NCI-H2029 (cell line): ENCODE data around the gene SPRING1.
A peak's percentile ranks its signal among the peaks of the same experiment; 100 is the strongest.
"Not testable (repeated sequence)": the region's sequence is repeated elsewhere in the genome, so short reads cannot be mapped to it uniquely, and the experiment has no call there.

Source experiments
- DNase-seq: peaks from one replicate; lab custom pipeline; 2025; lab: John Stamatoyannopoulos, UW

Gene SPRING1, protein sequence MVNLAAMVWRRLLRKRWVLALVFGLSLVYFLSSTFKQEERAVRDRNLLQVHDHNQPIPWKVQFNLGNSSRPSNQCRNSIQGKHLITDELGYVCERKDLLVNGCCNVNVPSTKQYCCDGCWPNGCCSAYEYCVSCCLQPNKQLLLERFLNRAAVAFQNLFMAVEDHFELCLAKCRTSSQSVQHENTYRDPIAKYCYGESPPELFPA

DNA sequence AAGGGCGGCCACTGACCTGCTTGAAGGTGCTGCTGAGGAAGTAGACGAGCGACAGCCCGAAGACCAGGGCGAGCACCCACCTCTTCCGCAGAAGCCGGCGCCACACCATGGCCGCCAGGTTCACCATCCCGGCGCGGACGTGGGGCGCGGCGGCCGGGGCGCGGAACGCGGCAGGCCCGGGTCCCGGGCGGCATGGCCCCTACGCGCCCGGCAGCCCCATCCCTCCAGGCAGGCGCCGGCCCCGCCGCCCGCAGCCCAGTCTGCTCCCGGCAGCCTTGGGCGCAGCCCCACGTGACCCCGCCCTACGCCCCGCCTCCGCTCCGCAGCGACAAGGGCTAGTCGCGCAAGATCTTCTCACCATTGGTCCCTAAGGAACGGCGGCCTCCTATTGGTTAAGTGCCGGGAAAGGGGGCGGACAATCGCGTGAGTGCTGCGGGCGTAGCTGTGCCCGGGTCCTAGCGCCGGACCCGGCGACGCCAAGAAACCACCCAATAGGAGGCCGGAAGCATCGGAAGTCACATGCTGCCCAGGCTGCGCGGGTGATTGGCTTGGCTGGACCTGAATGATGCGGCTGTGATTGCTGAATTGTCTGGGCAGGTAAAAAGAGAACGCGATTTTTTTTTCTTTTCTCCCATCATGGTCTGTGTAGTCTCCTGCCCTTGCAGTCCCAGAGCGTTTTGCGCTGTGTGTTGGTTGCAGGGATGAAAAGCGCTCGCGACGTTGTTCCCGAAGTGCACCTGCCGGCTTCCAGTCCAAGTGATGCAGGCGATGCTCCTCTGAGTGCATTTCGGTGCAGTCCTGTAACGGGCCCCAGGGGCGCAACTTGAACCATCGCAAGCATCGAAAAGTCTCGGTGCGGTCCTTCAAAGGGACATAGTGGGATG lies at the start of gene SPRING1, which contains the start of gene RNFT2:
SPRING1 (minus strand) TSS at position 296 of the 884 bp plus-strand sequence; CDS start at position 127, 169 bp downstream.
RNFT2 (plus strand) TSS at position 542 of the 884 bp plus-strand sequence. CDS start 2,183 bp downstream, outside the sequence.
- peak; percentile 99 for DNase-seq

DNA sequence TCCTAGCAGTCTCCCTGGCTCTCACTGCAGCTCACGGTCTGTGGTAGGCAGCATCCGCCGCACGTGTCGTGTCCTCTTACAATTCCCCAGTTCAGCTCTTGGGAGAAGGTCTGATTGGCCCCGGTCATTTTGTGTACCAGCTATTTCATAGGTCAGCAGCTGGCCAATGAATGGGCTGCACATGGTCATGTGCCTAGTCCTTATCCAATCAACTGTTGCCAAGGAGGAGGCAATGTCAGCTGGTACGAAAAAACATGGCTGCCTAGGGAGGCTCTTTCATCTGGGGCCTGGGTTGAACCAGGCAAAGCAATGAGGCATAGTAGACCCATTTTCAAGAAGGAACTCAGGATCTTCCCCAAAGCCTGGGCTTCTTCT lies 46.4 kb upstream of the SPRING1 start:
- peak; percentile 53 for DNase-seq

DNA sequence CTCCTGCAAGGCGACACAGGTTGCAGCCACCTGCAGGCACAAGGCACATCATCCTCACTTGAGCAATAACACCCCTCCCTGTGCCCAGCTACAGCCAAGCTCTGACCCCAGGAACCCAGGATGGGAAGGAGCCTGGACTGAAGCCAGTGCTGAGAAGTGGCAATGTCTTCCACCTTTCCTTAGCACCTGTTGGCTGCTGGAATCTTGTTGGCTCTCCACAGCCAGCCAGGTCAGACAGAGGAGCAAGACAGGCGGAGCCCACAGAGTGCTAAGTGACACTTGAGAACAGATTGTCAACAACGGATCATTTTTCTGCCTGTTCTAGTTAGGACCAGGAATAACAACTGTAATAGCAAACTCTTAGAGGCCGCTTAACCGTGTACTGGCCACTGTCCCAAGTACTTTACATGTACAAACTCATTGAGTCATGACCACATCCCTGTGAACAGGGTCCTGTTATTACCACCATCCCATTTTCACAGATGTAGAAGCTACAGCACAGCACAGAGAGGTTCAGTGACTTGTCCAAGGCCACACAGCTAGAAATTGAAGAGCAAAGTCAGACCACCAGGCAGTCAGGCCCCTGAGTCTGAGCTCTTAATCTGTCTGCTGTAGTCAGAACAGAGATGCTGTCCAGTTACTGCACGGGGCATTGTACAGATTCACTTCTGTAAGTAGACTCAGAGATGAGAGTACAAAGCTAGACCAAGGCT lies 45.8 kb upstream of the SPRING1 start:
- DNase-seq, result peak; percentile 96

DNA sequence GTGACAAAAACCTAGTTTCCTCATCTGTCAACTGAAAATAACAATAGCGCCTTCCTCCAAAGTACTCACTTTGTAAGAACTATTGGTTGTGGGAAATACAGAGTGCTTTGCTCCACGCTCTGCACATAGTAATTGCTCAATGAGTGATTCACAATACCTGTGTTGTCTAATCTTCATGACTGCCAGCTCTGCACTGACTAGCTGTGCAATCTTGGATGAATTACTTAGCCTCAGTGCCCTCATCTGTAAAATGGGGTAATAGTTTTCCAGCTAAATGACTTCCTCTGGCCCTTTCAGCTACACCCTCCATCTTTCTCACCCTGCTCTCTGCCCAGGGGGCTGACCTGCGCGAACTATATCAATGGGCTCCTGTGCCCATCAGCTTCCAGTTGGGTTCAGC lies 43.1 kb upstream of the SPRING1 start:
- DNase-seq, result no peak

DNA sequence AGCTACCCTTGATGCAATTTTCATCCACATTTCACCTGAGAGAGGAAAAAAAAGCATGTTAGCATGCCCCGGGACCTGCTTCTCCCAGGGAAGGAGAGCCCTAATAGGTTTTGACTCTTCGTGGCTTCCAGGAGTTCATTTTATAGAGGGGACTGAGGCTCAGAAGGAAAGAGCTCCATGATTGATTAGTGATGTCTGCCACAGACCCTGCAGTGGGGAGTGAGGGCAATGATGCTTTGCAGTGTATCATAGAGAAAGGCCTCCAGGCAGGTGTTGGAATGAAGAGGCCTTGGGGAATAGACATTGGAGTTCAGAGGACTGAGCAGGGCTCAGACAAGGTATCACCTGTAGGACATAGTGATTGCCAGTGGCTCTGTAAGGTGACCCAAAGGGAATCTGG lies 41.7 kb upstream of the SPRING1 start:
- no peak for DNase-seq

DNA sequence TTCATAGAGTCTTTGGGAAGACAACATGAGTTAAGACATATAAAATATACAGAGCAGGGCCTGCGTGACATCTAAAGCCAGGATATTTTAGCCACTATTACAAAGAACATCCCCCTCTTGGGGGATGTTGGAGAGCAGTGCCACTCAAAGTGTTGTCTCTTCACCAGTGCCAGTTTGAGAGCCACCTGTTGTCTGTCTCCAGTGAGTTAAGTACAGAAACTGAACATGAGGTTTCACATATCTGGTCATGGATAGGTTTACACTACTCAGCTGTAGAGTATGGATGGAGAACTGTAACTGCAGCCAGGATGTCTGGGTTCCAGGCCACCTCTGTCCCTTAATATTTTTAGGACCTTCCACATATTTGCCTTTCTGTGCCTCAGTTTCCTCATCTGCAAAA lies 39.4 kb upstream of the SPRING1 start:
- DNase-seq, result peak; percentile 8

DNA sequence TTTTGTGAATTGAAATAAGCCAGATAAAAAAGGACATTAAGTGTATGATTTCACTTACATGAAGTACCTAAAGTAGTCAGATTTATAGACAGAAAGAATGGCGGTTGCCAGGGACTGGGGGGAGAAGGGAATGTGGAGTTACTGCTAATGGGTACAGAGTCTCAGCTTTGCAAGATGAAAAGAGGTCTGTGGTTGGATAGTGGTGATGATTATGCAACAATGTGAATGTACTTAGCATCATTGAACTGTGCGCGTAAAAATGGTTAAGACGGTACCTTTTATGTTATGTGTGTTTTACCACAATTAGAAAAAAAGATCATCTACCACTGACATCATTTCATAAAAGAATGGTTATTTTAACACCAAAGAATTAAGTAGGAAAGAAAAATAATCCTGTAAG lies 36.2 kb upstream of the SPRING1 start:
- DNase-seq, result no peak

DNA sequence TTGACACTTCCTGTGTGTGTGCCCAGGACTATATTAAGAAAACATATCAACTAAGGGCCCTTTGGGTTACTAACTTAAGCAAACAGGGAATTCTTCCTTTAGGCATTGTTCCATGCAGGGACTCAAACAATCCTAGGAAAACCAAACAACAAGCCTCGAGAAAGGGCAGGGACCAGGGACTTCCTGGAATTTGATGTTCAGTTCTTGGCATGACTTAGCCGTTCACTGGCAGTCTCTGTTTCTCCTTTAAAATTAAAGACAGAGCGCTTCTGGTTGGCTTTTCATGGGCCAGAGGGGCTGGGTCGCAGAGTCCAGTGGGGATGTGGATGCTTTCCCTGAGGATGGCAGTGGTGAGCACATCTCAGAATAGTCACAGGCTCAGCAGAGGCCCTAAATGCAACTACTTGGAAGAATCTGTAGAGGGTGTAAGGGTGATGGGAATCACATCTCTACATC lies 35.4 kb upstream of the SPRING1 start:
- no peak for DNase-seq

DNA sequence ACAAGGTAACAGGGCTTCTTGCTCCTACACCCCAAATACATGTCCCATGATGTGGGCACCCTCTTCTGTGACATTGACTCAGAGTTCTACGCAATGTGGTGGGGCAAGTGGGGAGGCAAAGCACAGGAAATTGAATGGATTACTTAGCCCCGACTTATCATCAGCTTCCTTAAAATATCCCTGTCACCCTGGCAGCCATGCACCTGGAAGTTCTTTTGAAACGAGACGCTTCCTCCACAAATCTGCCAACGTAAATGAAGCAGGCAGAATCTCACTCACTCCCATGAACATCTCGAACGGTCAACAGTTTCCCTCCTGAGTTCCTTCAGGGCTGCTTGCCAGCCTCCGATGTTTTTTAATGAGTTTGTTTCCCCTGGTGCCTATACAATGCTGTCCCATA lies 33.8 kb upstream of the SPRING1 start:
- DNase-seq, result no peak

DNA sequence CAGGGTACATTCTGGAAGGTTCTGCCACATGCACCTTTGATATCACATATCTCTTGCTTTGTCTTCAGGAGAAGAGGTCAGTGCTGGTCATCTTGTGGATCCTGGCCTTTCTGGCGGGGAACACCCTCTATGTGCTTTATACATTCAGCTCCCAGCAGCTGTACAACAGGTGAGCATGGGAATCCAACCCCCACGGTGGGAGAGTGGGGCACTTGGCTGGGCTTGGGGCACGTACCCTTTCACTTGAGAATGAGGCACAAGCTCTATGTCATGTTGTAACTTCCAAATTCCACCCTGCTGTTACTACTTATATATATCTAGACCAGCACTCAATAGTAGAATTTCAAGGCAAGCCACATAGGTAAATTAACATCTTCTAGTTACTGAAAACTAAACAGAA lies 28.9 kb upstream of the SPRING1 start:
- DNase-seq, result no peak

DNA sequence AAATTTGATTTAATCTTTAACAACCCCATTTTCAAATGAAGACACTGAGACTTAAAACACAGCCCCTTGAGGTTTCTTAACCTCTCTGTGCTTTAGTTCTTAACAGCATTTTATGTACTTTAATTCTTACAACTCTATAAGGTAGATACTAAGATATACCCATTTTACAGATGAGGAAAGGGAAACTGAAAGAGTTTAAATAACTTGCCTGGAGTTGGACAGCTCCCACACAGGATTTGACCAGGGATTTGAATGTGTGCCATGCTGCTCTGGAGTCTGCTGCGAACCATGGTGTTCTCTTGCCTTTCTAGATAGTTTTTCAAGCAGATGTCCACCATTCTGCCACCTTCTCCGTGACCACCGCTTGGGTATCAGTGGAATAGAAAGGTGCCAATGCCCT lies 28.4 kb upstream of the SPRING1 start:
- no peak for DNase-seq

DNA sequence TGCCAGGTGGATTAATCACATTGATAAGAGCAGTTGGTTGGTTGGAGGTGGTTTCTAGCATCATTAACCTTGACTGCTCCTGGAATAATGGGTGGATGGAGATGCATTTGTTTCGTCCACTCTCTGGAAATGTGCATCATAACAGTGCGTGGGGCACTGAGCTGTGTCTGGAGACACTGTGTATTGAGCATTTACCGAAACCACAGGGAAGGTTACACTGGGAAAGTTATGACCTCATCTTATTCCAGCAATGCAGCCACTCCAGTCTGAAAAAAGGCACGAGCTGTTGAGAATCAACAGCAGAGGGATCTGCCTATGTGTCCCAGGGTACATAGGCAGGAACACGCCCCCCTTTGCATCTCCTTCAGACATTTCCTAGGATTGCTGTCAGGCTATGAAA lies 27.4 kb upstream of the SPRING1 start:
- DNase-seq, result no peak

DNA sequence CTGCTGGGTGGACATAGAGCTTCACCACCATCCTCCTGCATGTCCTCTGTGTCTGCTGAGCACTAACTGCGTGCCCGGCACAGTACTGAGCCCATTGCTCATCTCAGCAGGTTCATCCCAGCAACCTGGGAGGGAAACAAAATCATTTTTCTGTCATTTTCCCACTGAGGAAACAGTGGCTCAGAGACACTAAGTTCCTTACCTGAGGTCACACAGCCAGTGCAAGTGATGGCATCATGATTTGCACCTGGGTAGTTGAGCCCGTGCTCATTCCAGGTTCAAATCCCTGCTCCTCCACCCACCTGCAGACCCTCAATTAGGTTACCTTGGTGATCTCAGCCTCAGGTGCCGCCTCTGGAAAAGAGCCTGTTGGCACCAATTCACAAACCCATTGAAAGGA lies 23.6 kb upstream of the SPRING1 start:
- DNase-seq, result no peak

DNA sequence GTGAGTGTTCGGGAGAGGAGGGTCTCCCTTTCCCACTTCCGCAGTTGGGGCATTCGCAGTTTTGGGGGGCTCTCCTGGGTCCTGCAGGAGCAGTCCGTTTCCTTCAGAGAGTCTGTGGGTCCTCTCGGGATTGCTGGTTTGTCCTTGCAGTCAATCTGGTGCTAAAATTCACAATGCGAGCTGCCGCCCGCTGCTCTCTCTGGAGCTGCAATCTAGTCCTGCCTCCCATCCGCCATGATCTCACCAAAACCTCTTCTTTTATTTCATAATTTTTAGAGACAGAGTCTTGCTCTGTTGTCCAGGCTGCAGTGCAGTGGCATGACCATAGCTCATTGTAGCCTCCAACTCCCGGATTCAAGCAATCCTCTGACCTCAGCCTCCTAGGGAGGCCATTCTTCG lies 22.8 kb upstream of the SPRING1 start:
- DNase-seq, result no peak

DNA sequence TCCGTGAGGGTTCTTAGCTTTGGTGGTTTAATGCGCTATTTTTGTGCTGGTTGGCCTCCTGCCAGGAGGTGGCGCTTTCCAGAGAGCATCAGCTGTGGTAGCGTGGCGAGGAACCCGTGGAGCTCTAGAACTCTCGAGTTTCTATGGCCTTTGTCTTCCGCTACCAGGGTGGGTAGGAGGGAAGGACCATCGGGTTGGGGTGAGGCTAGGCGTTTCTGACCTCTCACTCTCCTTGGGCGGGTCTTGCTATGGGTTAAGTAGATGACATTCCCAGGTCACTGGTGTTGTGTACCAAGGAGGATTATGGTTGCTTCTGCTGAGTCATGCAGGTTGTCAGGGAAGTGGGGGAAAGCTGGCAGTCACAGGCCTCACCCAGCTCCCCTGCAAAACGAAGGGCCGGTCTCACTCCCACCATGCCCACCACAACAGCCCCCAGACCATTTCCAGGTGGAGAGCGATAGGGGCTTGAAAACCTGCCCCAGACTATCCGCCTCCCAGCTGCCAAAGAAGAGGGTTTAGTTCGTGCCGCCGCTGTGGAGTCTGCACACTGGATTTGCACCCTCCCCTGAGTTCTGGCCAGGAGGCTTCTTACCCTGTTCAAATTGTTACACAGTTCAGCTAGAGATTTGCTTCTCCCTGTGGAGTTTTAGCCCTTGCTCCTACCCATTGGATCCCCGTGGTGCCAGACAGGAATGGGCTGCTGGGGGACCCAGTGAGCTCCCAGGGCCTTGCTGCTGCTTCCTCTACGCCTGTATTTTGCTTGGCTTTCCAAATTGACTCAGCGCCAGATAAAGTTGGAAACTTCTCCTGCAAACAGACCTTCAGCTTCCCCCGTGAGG lies 22.1 kb upstream of the SPRING1 start:
- no peak for DNase-seq

DNA sequence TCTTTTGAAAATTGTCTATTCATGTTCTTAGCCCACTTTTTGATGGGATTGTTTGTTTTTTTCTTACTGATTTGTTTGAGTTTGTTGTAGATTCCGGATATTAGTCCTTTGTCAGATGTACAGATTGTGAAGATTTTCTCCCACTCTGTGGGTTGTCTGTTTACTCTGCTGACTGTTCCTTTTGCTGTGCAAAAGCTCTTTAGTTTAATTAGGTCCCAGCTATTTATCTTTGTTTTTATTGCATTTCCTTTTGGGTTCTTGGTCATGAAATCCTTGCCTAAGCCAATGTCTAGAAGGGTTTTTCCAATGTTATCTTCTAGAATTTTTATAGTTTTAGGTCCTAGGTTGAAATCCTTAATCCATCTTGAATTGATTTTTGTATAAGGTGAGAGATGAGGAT lies 16.9 kb upstream of the SPRING1 start:
- not testable (repeated sequence) for DNase-seq

DNA sequence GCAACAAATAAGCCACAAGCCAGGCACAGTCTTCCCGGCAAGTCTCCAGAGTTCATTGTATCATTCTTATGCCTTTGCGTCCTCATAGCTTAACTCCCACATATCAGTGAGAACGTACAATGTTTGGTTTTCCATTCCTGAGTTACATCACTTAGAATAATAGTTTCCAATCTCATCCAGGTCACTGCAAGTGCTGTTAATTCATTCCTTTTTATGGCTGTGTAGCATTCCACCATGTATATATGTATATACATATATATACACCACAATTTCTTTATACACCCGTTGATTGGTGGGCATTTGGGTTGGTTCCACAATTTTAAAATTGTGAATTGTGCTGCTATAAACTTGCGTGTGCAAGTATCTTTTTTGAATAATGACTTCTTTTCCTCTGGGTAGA lies 16.2 kb upstream of the SPRING1 start:
- not testable (repeated sequence) for DNase-seq

DNA sequence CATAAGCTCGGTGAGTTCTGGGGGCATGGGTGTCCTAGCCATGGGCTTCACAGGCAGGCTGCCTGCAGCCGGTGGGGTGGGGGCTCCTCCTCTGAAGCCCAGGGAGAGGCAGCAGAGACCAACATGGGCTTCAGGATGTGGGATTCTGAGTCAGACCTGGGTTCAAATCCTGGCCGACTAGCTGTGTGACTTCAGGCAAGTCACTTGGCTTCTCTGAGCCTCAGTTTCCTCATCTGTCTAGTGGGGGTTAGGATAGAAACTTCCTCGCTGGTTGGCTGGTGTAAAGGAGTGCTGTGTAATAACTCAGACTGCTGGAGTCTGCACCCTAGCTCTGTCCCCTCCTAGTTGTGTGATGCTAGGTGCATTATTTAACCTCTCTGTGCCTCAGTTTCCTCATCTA lies 12.4 kb upstream of the SPRING1 start:
- DNase-seq, result no peak

DNA sequence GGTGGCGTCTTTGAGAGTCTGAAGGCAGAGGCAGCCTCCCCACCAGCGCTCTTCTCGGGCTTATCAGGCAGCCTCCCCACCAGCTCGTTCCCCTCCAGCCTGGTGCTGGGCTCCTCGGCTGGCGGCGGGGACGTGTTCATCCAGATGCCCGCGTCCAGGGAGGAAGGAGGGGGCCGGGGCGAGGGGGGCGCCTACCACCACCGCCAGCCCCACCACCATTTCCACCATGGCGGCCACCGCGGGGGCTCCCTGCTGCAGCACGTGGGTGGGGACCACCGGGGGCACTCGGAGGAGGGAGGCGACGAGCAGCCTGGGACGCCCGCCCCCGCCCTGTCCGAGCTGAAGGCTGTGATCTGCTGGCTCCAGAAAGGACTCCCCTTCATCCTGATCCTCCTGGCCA lies 12.0 kb upstream of the SPRING1 start:
- DNase-seq, result no peak

DNA sequence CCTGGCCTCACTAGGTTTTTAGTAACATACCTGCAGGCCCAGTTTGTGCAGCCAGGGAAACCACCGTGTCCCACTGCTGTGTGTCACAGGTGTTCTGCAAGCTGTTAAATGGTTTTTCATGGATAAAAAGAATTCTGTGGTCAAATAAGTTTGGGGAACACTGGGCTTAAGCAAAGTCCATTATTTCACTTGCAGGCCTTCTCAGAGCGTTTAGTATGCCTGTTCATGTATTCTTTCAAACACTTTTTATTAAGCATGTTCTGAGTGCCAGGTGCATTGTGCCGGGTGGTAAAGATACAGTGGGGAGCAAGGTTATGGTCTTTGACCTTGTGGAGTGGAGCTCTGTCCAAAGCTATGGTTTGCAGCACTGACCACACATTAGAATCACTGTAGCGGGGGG lies 7.7 kb upstream of the SPRING1 start:
- no peak for DNase-seq

DNA sequence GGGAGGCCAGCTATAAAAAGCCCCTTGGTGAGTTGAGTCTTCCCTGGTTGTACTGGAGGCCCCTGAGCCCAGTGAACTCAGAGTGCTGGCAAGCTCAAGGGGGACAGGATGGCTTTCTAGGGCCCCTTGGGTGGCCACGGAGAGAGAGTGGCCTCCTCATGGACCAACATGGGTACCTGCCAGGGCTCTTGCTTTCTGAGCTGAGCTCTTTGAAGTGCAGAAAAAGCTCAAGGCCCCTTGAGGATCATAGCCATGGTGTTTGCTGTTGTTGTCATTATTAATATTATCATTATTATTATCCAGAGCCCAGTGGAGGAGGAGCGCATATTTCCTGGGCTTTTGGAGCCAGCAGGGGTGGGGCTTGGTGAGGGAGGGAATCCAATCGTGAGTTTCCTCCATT lies 6.9 kb upstream of the SPRING1 start:
- DNase-seq, result no peak

DNA sequence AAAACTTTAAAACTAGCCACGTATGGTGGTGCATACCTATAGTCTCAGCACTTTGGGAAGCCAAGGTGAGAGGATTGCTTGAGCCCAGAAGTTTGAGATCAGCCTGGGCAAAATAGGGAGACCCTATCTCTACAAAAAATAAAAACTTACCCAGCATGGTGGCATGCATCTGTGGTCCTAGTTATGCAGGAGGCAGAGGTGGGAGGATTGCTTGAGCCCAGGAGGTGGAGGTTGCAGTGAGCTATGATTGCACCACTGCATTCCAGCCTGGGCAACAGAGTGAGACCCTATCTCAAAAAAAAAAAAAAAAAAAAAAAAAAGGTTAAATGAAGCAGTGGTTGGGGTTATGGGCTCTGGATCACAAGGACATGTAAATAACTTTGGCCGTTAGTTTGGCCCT lies 4.9 kb upstream of the SPRING1 start:
- not testable (repeated sequence) for DNase-seq
